SK-N-MC (cell line): ENCODE data around the gene SLC27A6.

Source experiments
- DNase-seq: peaks from one replicate; pipeline ENCODE4 v3.0.0-alpha.2; 2011; ENCODE audit warnings: low read depth, low spot score
- H3K27ac ChIP-seq: fragments of 200-600 bp; sonication (generic); 2 replicates; pipeline ENCODE4 v1.5.1; 2016; ENCODE audit warnings: mixed run types
- H3K36me3 ChIP-seq: fragments of 200-600 bp; sonication (generic); 2 replicates; pipeline ENCODE4 v1.6.1; 2017; ENCODE audit warnings: antibody characterized with exemption, low read length, mixed read lengths; ENCODE audit not compliant: insufficient read depth
- H3K4me3 ChIP-seq: fragments of 200-600 bp; sonication (generic); 2 replicates; pipeline ENCODE4 v1.5.1; 2016
- H3K9ac ChIP-seq: fragments of 200-600 bp; sonication (generic); 2 replicates; pipeline ENCODE4 v1.8.0; 2017; ENCODE audit warnings: mixed run types, mixed read lengths; ENCODE audit not compliant: insufficient read length
- H3K9me3 ChIP-seq: fragments of 200-600 bp; sonication (generic); 2 replicates; pipeline ENCODE4 v1.6.1; 2017; ENCODE audit warnings: low read depth, mild to moderate bottlenecking, antibody characterized with exemption, low read length, moderate library complexity, mixed read lengths
- EZH2 ChIP-seq: fragments of 200-600 bp; sonication (generic); IDR thresholded peaks from one replicate; pipeline ENCODE4 v1.6.1; 2017; ENCODE audit warnings: antibody characterized with exemption
- FOXP2 ChIP-seq: optimal IDR thresholded peaks from 2 replicates; pipeline ENCODE3; 2011; ENCODE audit warnings: mild to moderate bottlenecking, moderate library complexity; ENCODE audit not compliant: insufficient read depth; ENCODE audit errors: extremely low read length, control extremely low read depth
- POLR2AphosphoS5 ChIP-seq: IDR thresholded peaks from 2 replicates; pipeline ENCODE4 v1.6.1; 2012; ENCODE audit warnings: mild to moderate bottlenecking, low read depth, low read length, borderline replicate concordance

Gene SLC27A6

DNA sequence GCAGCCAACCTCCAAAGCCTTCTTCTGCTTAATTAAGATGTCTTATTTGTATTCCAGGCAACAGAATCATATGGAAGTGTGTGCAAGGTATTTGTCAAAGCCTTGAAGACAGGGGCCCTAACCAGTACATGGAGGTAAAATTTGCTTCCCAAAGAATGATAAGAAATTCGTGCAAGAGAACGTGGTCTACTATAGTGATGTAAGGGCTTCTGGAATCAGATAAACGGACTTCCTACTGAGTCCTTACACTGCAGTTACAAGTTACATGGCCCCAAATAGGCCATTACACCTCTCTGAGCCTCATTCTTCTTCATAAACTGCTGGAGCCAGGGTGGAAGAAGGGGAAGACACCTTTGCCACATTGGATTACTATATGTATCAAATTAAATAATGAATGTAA, 113.4 kb downstream of the SLC27A6 start:
- Histone ChIP-seq H3K27ac (no peak overlapping the region), H3K4me3 (no peak overlapping the region), H3K36me3 (no peaks in the 10 kb centered on the region), H3K9ac (no peak overlapping the region), H3K9me3 (no peaks in the 10 kb centered on the region)
- no peak for DNase-seq
- no peak for TF ChIP-seq POLR2AphosphoS5
- no peak for TF ChIP-seq FOXP2
- TF ChIP-seq EZH2: no peak

- no peak for DNase-seq
- Histone ChIP-seq H3K27ac (no peak overlapping the region), H3K36me3 (no peaks in the 10 kb centered on the region), H3K9me3 (no peaks in the 10 kb centered on the region), H3K4me3 (no peak overlapping the region), H3K9ac (no peak overlapping the region)
- no peak for TF ChIP-seq EZH2
- no peak for TF ChIP-seq FOXP2
- no peak for TF ChIP-seq POLR2AphosphoS5
Measured at GRCh38 chr5:129079496-129079895, 114.2 kb downstream of the SLC27A6 start.

DNA sequence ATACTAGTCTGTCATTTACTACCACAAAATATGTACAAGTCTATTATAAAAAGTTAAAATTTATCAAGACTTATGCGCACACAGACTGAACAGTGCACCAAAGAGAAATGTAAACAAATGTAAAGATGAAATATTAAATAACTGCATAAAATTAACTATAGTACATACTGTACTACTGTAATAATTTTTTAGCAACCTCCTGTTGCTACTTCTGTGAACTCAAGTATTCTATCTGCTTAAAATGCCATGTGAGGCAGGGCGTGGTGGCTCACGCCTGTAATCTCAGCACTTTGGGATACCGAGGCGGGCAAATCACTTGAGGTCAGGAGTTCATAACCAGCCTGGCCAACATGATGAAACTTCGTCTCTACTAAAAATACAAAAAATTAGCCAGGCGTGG, 115.5 kb downstream of the SLC27A6 start:
- H3K4me3 ChIP-seq: no peak overlapping the region
- no peak for DNase-seq
- H3K9ac ChIP-seq: no peak overlapping the region
- TF ChIP-seq POLR2AphosphoS5: no peak
- no peak for TF ChIP-seq FOXP2
- no peak for TF ChIP-seq EZH2
- H3K36me3 ChIP-seq: no peaks in the 10 kb centered on the region
- H3K9me3 ChIP-seq: no peaks in the 10 kb centered on the region
- H3K27ac ChIP-seq: no peak overlapping the region

- DNase-seq: no peak
- H3K36me3 ChIP-seq: no peaks in the 10 kb centered on the region
- H3K9me3 ChIP-seq: no peaks in the 10 kb centered on the region
- H3K4me3 ChIP-seq: no peak overlapping the region
- no peak overlapping the region for H3K27ac ChIP-seq
- no peak overlapping the region for H3K9ac ChIP-seq
- TF ChIP-seq POLR2AphosphoS5 (no peak), FOXP2 (no peak), EZH2 (no peak)
Measured at GRCh38 chr5:129082225-129083136, 117.2 kb downstream of the SLC27A6 start.
